ENCODE measurements around the gene ITPKA. TPM values are rescaled to one million over a fixed set of nuclear protein-coding genes. Genes with fewer than 3 reads are reported as not detected.

ITPKA gene
- total and polyA plus RNA-seq, 2 of the 13 experiments (the other 11 are each of a cell fraction or from before 2014, with no cell fraction given), result 13.2 to 41.3 TPM

DNA sequence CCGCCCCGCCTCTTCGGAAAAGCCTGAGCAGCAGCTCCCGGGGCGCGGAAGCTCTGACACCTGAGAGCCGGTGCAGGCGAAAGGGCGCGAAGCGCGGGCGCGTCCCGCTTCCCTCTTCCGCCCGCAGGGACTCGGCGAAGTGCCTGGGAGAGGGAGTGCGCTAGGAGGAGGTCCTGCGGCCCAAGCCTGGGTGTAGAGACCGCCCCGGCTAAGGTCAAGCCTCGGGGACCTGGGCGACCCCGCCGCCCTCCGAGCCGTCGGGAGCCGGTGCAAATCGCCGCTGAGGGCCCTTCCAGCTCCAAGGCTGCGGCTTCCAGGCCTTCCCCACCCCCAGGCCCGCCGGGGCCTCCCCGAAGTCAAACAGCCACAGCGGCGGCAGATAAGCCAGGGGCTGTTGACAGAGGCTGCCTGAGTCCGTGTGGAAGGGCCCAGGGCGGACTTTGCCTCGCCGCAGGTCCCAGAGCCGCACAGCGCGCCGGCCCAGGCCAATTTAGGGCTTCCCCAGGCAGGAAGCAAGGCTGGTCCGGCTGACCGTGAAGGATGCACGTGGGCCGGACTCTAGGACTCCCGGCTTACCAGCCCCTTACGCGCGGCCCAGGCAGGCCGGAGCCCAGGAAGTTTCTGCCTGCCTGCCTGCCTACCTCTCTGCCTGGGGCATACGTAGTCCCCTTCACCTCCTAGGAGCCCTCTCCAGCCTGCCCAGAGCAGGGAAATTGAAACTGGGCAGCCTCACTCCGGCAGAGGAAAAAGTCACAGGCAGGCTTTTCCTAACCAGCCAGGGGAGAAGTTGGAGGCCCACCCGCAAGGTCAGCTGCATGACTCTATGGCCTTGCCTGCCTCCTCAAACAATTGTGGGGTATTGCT lies 2.3 kb downstream of the ITPKA start (continued):
- TF ChIP-seq, protein P1, sequence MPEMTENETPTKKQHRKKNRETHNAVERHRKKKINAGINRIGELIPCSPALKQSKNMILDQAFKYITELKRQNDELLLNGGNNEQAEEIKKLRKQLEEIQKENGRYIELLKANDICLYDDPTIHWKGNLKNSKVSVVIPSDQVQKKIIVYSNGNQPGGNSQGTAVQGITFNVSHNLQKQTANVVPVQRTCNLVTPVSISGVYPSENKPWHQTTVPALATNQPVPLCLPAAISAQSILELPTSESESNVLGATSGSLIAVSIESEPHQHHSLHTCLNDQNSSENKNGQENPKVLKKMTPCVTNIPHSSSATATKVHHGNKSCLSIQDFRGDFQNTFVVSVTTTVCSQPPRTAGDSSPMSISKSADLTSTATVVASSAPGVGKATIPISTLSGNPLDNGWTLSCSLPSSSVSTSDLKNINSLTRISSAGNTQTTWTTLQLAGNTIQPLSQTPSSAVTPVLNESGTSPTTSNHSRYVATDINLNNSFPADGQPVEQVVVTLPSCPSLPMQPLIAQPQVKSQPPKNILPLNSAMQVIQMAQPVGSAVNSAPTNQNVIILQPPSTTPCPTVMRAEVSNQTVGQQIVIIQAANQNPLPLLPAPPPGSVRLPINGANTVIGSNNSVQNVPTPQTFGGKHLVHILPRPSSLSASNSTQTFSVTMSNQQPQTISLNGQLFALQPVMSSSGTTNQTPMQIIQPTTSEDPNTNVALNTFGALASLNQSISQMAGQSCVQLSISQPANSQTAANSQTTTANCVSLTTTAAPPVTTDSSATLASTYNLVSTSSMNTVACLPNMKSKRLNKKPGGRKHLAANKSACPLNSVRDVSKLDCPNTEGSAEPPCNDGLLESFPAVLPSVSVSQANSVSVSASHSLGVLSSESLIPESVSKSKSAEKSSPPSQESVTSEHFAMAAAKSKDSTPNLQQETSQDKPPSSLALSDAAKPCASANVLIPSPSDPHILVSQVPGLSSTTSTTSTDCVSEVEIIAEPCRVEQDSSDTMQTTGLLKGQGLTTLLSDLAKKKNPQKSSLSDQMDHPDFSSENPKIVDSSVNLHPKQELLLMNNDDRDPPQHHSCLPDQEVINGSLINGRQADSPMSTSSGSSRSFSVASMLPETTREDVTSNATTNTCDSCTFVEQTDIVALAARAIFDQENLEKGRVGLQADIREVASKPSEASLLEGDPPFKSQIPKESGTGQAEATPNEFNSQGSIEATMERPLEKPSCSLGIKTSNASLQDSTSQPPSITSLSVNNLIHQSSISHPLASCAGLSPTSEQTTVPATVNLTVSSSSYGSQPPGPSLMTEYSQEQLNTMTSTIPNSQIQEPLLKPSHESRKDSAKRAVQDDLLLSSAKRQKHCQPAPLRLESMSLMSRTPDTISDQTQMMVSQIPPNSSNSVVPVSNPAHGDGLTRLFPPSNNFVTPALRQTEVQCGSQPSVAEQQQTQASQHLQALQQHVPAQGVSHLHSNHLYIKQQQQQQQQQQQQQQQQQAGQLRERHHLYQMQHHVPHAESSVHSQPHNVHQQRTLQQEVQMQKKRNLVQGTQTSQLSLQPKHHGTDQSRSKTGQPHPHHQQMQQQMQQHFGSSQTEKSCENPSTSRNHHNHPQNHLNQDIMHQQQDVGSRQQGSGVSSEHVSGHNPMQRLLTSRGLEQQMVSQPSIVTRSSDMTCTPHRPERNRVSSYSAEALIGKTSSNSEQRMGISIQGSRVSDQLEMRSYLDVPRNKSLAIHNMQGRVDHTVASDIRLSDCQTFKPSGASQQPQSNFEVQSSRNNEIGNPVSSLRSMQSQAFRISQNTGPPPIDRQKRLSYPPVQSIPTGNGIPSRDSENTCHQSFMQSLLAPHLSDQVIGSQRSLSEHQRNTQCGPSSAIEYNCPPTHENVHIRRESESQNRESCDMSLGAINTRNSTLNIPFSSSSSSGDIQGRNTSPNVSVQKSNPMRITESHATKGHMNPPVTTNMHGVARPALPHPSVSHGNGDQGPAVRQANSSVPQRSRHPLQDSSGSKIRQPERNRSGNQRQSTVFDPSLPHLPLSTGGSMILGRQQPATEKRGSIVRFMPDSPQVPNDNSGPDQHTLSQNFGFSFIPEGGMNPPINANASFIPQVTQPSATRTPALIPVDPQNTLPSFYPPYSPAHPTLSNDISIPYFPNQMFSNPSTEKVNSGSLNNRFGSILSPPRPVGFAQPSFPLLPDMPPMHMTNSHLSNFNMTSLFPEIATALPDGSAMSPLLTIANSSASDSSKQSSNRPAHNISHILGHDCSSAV (CRISPR knock-in tag; IDR thresholded peaks at IDR 0.05; ENCODE audit: borderline replicate concordance), result no peak
- TF ChIP-seq EP300 (IDR thresholded peaks at IDR 0.05; ENCODE audit: low read depth in 2 of 2, low read length in 2 of 2) (peak in 1 of 2 experiments; percentile 47; a peak in 1 of 4 replicates), EP300 (CRISPR knock-in tag; IDR thresholded peaks at IDR 0.05; ENCODE audit: borderline replicate concordance) (peak; percentile 46; the same call in 1 of the 2 replicates), THYN1 (CRISPR knock-in tag; IDR thresholded peaks at IDR 0.05; ENCODE audit: borderline replicate concordance, low read depth) (no peak), FOXM1 (CRISPR knock-in tag; IDR thresholded peaks at IDR 0.05) (no peak), KDM2A (CRISPR knock-in tag; IDR thresholded peaks at IDR 0.05; ENCODE audit: borderline replicate concordance, low read depth) (peak; percentile 90), FOXO1 (CRISPR knock-in tag; IDR thresholded peaks at IDR 0.05) (peak; percentile 87), GABPA (IDR thresholded peaks at IDR 0.05; ENCODE audit: low read depth, low read length) (no peak), GABPA (CRISPR knock-in tag; IDR thresholded peaks at IDR 0.05; ENCODE audit: low read depth) (no peak), PRMT3 (CRISPR knock-in tag; IDR thresholded peaks at IDR 0.05; ENCODE audit: borderline replicate concordance, low read depth) (peak; percentile 55; the same call in 1 of the 2 replicates), ELF4 (CRISPR knock-in tag; IDR thresholded peaks at IDR 0.05; ENCODE audit: borderline replicate concordance) (0 out of 2 replicates have a peak, but pooled peaks have one; percentile 42), SP1 (IDR thresholded peaks at IDR 0.05) (no peak), SP1 (CRISPR knock-in tag; IDR thresholded peaks at IDR 0.05) (no peak)
- TF ChIP-seq, protein P2, sequence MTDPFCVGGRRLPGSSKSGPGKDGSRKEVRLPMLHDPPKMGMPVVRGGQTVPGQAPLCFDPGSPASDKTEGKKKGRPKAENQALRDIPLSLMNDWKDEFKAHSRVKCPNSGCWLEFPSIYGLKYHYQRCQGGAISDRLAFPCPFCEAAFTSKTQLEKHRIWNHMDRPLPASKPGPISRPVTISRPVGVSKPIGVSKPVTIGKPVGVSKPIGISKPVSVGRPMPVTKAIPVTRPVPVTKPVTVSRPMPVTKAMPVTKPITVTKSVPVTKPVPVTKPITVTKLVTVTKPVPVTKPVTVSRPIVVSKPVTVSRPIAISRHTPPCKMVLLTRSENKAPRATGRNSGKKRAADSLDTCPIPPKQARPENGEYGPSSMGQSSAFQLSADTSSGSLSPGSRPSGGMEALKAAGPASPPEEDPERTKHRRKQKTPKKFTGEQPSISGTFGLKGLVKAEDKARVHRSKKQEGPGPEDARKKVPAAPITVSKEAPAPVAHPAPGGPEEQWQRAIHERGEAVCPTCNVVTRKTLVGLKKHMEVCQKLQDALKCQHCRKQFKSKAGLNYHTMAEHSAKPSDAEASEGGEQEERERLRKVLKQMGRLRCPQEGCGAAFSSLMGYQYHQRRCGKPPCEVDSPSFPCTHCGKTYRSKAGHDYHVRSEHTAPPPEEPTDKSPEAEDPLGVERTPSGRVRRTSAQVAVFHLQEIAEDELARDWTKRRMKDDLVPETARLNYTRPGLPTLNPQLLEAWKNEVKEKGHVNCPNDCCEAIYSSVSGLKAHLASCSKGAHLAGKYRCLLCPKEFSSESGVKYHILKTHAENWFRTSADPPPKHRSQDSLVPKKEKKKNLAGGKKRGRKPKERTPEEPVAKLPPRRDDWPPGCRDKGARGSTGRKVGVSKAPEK (CRISPR knock-in tag; IDR thresholded peaks at IDR 0.05; ENCODE audit: borderline replicate concordance), result peak; percentile 28; the same call in 1 of the 2 replicates
- TF ChIP-seq, protein P3, sequence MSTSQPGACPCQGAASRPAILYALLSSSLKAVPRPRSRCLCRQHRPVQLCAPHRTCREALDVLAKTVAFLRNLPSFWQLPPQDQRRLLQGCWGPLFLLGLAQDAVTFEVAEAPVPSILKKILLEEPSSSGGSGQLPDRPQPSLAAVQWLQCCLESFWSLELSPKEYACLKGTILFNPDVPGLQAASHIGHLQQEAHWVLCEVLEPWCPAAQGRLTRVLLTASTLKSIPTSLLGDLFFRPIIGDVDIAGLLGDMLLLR (CRISPR knock-in tag; IDR thresholded peaks at IDR 0.05), result peak; percentile 74
- TF ChIP-seq, protein P4, sequence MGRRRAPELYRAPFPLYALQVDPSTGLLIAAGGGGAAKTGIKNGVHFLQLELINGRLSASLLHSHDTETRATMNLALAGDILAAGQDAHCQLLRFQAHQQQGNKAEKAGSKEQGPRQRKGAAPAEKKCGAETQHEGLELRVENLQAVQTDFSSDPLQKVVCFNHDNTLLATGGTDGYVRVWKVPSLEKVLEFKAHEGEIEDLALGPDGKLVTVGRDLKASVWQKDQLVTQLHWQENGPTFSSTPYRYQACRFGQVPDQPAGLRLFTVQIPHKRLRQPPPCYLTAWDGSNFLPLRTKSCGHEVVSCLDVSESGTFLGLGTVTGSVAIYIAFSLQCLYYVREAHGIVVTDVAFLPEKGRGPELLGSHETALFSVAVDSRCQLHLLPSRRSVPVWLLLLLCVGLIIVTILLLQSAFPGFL (CRISPR knock-in tag; IDR thresholded peaks at IDR 0.05), result no peak
